ENCODE measurements around the gene INPP5D. TPM values are rescaled to one million over a fixed set of nuclear protein-coding genes. Genes with fewer than 3 reads are reported as not detected.

The INPP5D gene
- total RNA-seq, 1 experiment from 2014 or later = 12.7 TPM

- H2BK20ac ChIP-seq (ENCODE audit: low read depth, low read length, poor library complexity, severe bottlenecking) = no peak overlapping the region
- H2BK15ac ChIP-seq (ENCODE audit: low read depth, low read length) = no peak overlapping the region
- no peak overlapping the region for H3T11ph ChIP-seq (ENCODE audit: low read length)
- no peaks in the 10 kb centered on the region for H3K9me3 ChIP-seq (ENCODE audit: control insufficient read depth, low read depth, low read length)
- H3K4ac ChIP-seq (ENCODE audit: low read depth, low read length) = no peak overlapping the region
- no CpG with 5 or more reads among the region's 12 CpGs for WGBS (ENCODE audit: extremely low coverage, insufficient read length, low lambda C conversion rate)
- H2AK5ac ChIP-seq (ENCODE audit: insufficient read length, low read length) = no peak overlapping the region
- no peaks in the 10 kb centered on the region for H4K20me1 ChIP-seq (ENCODE audit: control insufficient read depth, insufficient read depth, insufficient read length)
- H3K18ac ChIP-seq (ENCODE audit: insufficient read length, low read depth, low read length) = no peak overlapping the region
- H2BK5ac ChIP-seq (ENCODE audit: insufficient read length, low read length) = no peak overlapping the region
- H3K23me2 ChIP-seq (ENCODE audit: insufficient read length, low read depth, low read length, poor library complexity, severe bottlenecking) = no peaks in the 10 kb centered on the region
- H3K79me1 ChIP-seq (ENCODE audit: insufficient read depth, low read depth, low read length, poor library complexity, severe bottlenecking) = no peaks in the 10 kb centered on the region
- peaks cover 5 to 8% of the 10 kb centered on the region in 2 experiments for H3K9me3 Mint-ChIP-seq
- no peaks in the 10 kb centered on the region for H3K27me3 ChIP-seq (ENCODE audit: insufficient read depth, low read length)
- no peak overlapping the region for H2AFZ ChIP-seq (ENCODE audit: low read length)
- no peak overlapping the region for H4K5ac ChIP-seq (ENCODE audit: insufficient read length, low read depth, low read length)
- no peaks in the 10 kb centered on the region for H3K79me2 ChIP-seq (ENCODE audit: insufficient read depth, low read length)
- no peak overlapping the region for H4K8ac ChIP-seq (replicated peaks; ENCODE audit: insufficient read length, low read depth, low read length)
- H3K27ac Mint-ChIP-seq = no peak overlapping the region
- no peak overlapping the region for H3K56ac ChIP-seq (ENCODE audit: insufficient read length, low read depth, low read length)
- no peak overlapping the region for H2BK120ac ChIP-seq (ENCODE audit: low read depth, low read length, poor library complexity, severe bottlenecking)
- H3K36me3 Mint-ChIP-seq (ENCODE audit: insufficient read depth in 1 of 3, low read depth in 3 of 3) = peaks cover 5 to 19% (median 10%) of the 10 kb centered on the region in 3 experiments
- no peak for DNase-seq
- H3K27ac ChIP-seq (ENCODE audit: insufficient read length, low read depth, low read length) = no peak overlapping the region
- H3K9ac ChIP-seq (ENCODE audit: extremely low read depth, insufficient read length, low read length) = no peak overlapping the region
- H3K4me1 Mint-ChIP-seq = peaks cover 6 to 19% of the 10 kb centered on the region in 2 experiments
- H4K91ac ChIP-seq (ENCODE audit: insufficient read length, low read depth, low read length) = no peak overlapping the region
- peaks cover 13% of the 10 kb centered on the region for H3K27me3 Mint-ChIP-seq (ENCODE audit: low read depth)
- H3K4me2 ChIP-seq (ENCODE audit: insufficient read depth, insufficient read length, low read length) = no peak overlapping the region
- no peaks in the 10 kb centered on the region for H3K4me1 ChIP-seq (ENCODE audit: insufficient read depth, low read length)
- H2BK12ac ChIP-seq (ENCODE audit: insufficient read length, low read depth, low read length) = no peak overlapping the region
- TF ChIP-seq CTCF (conservative IDR thresholded peaks at IDR 0.05) = no peak
- no peak overlapping the region for H3K4me3 Mint-ChIP-seq
- H3K14ac ChIP-seq (ENCODE audit: insufficient read depth, low read length) = no peak overlapping the region
- H3K23ac ChIP-seq (ENCODE audit: insufficient read length, low read depth, low read length) = no peak overlapping the region
These were observed 137.9 kb downstream of the INPP5D start for GRCh38 chr2:233198026-233198425.
